ENCODE data around the gene NUDT21.
"Not testable (repeated sequence)": the region's sequence is repeated elsewhere in the genome, so short reads cannot be mapped to it uniquely, and the experiment has no call there.

NUDT21 gene

DNA sequence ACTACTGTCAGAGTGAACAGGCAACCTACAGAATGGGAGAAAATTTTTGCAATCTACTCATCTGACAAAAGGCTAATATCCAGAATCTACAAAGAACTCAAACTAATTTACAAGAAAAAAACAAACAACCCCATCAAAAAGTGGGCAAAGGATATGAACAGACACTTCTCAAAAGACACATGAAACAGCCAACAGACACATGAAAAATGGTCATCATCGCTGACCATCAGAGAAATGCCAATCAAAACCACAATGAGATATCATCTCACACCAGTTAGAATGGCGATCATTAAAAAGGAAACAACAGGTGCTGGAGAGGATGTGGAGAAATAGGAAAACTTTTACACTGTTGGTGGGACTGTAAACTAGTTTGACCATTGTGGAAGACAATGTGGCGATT lies 54.4 kb downstream of the NUDT21 start:
- not testable (repeated sequence) for ATAC-seq (ENCODE audit: low read depth); H3K4me3 Mint-ChIP-seq; H3K9me3 Mint-ChIP-seq; H3K27ac Mint-ChIP-seq; DNase-seq (ENCODE audit: low spot score in 2 of 2); H3K27me3 Mint-ChIP-seq
- peaks cover 47% of the 10 kb centered on the region for H3K36me3 Mint-ChIP-seq
- H3K4me1 Mint-ChIP-seq: peaks cover 26% of the 10 kb centered on the region

DNA sequence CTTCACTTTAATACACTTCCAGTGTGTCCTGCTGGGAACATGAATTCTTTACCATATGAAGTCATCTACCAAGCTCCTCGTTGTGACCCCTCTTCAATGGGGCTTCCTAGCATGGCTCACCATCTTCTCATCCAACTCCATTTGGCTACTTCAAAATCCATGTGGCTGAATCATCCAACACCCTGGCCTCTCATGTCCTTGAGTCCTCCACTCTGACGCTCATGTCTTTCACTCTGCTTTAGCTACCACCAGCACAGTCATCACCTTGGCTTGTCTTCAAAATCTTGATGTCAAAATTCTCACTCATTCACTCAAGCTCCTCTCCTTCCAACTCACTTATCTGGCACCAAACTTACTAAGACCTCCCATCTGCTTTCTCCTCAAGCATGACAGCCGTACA lies 61.6 kb downstream of the NUDT21 start:
- no peaks in the 10 kb centered on the region for H3K27me3 Mint-ChIP-seq
- ATAC-seq (ENCODE audit: low read depth): no peak
- peak overlapping the region; percentile 48 for H3K27ac Mint-ChIP-seq
- H3K4me1 Mint-ChIP-seq: peaks cover 11% of the 10 kb centered on the region
- no peak overlapping the region for H3K4me3 Mint-ChIP-seq
- DNase-seq (ENCODE audit: low spot score in 2 of 2): no peak
- H3K9me3 Mint-ChIP-seq: no peaks in the 10 kb centered on the region
- H3K36me3 Mint-ChIP-seq: peaks cover 43% of the 10 kb centered on the region

- Mint-ChIP-seq H3K4me3 (no peak overlapping the region), H3K9me3 (peaks cover 4% of the 10 kb centered on the region), H3K27ac (no peak overlapping the region), H3K27me3 (no peaks in the 10 kb centered on the region), H3K36me3 (peaks cover 48% of the 10 kb centered on the region), H3K4me1 (peaks cover 9% of the 10 kb centered on the region)
- no peak for DNase-seq (ENCODE audit: low spot score in 2 of 2)
- no peak for ATAC-seq (ENCODE audit: low read depth)
Observed at GRCh38 chr16:56388209-56388608, 62.9 kb downstream of the NUDT21 start.

DNA sequence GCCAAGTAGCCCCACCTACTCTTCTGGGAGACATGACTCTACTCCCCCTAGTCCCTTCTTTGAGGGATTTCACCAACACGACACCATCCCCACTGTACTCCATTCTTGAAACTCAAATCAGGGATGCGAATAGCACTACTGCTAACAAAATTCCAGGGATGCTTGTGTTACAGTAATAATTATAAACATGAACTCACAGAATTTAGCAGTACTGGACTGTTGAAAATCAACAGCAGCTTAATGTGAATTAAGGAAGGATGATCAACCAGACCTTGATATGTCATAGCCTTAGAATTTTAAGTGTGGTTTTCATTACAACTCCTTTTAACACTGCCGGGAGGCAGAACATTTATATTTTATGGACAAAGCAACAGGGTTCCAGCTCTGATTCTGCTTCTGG lies 63.7 kb downstream of the NUDT21 start:
- ATAC-seq (ENCODE audit: low read depth) (no peak), DNase-seq (ENCODE audit: low spot score in 2 of 2) (no peak)
- no peak overlapping the region for H3K4me3 Mint-ChIP-seq
- H3K27me3 Mint-ChIP-seq: no peaks in the 10 kb centered on the region
- H3K27ac Mint-ChIP-seq: no peak overlapping the region
- H3K36me3 Mint-ChIP-seq: peaks cover 50% of the 10 kb centered on the region
- peaks cover 6% of the 10 kb centered on the region for H3K4me1 Mint-ChIP-seq
- peaks cover 7% of the 10 kb centered on the region for H3K9me3 Mint-ChIP-seq

- peak overlapping the region; percentile 58 for H3K27ac Mint-ChIP-seq
- no peak for ATAC-seq (ENCODE audit: low read depth)
- peaks cover 61% of the 10 kb centered on the region for H3K36me3 Mint-ChIP-seq
- H3K4me3 Mint-ChIP-seq: no peak overlapping the region
- no peak for DNase-seq (ENCODE audit: low spot score in 2 of 2)
- no peaks in the 10 kb centered on the region for H3K4me1 Mint-ChIP-seq
- no peaks in the 10 kb centered on the region for H3K27me3 Mint-ChIP-seq
- H3K9me3 Mint-ChIP-seq: peaks cover 18% of the 10 kb centered on the region
Observed at GRCh38 chr16:56384074-56384721, 66.9 kb downstream of the NUDT21 start.

DNA sequence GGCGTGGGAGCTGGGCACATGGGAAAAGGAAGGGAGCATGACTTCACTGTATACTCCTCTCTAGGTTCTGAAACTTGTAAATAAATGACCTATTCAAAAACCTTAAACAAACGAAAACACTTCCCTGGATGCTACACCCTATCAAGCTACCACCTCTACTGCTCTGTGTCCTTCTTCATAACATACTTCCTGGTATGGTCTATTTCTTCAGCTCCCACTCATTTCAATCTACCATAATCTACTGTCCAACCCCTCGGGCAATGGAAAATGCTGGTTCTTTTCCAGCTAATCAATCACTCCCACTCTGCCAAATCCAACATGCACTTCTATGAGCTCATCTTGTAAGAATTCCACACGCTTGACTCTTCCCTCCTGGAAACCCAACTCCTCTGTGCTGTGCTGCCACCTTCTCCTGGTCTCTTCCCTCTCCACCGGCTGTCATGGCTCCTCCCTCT lies 68.2 kb downstream of the NUDT21 start:
- peaks cover 18% of the 10 kb centered on the region for H3K9me3 Mint-ChIP-seq
- no peaks in the 10 kb centered on the region for H3K27me3 Mint-ChIP-seq
- DNase-seq (ENCODE audit: low spot score in 2 of 2): no peak
- H3K27ac Mint-ChIP-seq: no peak overlapping the region
- peaks cover 6% of the 10 kb centered on the region for H3K4me1 Mint-ChIP-seq
- no peak for ATAC-seq (ENCODE audit: low read depth)
- no peak overlapping the region for H3K4me3 Mint-ChIP-seq
- H3K36me3 Mint-ChIP-seq: peaks cover 67% of the 10 kb centered on the region

DNA sequence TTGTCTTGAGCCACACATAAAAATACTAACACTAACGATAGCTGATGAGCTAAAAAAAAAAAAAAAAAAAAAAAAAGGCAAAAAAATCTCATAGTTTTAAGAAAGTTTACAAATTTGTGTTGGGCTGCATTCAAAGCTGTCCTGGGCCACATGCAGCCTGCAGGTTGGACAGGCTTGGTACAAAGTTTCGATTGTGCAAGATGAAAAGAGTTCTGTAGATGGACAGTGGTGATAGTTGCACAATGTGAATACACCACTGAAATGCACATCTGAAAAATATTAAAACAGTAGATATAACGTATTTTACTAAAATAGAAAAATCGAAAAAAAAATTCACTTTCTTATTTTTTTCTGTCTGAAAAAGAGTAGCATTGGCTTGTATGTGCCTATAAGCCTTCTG lies 68.7 kb downstream of the NUDT21 start:
- no peak for DNase-seq (ENCODE audit: low spot score in 2 of 2)
- Mint-ChIP-seq H3K27me3 (no peaks in the 10 kb centered on the region), H3K4me1 (peaks cover 9% of the 10 kb centered on the region), H3K27ac (peak overlapping the region; percentile 56), H3K36me3 (peaks cover 69% of the 10 kb centered on the region), H3K9me3 (peaks cover 18% of the 10 kb centered on the region), H3K4me3 (no peak overlapping the region)
- no peak for ATAC-seq (ENCODE audit: low read depth)

DNA sequence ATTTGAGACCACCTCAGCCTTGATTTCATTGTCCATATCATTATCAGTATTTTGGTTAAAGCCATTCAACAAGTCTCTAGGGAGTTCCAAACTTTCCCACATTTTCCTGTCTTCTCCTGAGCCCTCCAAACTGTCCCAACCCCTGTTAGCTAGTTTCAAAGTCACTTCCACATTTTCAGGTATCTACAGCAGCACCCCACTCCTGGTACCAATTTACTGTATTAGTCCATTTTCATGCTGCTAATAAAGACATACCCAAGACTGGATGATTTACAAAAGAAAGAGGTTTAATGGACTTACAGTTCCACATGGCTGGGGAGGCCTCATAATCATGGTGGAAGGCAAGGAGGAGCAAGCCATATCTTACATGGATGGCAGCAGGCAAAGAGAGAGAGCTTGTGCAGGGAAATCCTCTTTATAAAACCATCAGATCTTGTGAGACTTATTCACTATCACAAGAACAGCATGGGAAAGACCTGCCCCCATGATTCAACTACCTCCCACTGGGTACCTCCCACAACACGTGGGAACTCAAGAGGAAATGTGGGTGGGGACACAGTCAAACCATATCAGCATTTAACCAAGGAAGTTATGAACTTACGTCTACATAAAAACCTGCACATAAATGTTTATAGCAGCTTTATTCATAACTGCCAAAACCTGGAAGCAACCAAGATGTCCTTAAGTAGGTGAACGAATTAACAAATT lies 70.2 kb downstream of the NUDT21 start:
- not testable (repeated sequence) for DNase-seq (ENCODE audit: low spot score in 2 of 2); H3K27me3 Mint-ChIP-seq; ATAC-seq (ENCODE audit: low read depth); H3K27ac Mint-ChIP-seq; H3K4me3 Mint-ChIP-seq
- Mint-ChIP-seq H3K9me3 (peaks cover 18% of the 10 kb centered on the region), H3K36me3 (peaks cover 68% of the 10 kb centered on the region), H3K4me1 (peaks cover 15% of the 10 kb centered on the region)

Measured in memory B cell (primary cell).